ENCODE data around the gene SMIM41.

SMIM41 gene

DNA sequence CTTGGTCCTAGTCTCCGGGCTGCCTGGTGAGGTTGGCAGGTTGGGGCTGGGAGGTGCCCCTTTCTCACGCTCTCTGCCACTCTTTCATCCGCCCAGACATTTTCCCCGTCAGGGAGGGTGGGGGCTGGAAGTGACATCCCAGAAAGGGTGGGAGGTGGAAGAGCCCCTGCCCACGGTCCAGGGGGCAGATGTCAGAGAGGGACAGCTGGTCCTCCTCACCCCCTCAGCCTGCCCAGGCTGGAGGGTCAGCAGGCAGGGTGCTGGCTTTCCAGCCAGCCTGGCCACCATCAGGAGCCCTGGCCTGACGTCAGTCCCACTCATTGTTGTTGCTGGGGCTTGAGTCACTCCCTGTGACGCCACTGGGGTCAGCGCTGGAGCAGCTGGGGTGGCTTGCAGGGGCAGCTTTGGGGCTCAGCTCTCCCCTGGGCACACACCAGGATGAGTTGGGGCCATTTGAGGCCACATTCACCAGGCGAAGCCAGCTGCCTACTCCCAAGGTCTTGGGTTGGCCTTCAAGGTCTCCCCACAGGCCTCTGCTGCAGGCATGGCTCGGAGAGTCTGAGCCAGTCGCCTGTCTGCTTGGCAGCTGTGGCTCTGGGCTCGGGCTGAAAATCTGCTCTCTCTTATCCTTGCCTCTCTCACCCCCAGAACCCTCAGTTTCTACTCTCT is 15.4 kb upstream of the SMIM41 start:
- no peak for DNase-seq (ENCODE audit: extremely low read depth, insufficient read length)
- TF ChIP-seq, protein P1, sequence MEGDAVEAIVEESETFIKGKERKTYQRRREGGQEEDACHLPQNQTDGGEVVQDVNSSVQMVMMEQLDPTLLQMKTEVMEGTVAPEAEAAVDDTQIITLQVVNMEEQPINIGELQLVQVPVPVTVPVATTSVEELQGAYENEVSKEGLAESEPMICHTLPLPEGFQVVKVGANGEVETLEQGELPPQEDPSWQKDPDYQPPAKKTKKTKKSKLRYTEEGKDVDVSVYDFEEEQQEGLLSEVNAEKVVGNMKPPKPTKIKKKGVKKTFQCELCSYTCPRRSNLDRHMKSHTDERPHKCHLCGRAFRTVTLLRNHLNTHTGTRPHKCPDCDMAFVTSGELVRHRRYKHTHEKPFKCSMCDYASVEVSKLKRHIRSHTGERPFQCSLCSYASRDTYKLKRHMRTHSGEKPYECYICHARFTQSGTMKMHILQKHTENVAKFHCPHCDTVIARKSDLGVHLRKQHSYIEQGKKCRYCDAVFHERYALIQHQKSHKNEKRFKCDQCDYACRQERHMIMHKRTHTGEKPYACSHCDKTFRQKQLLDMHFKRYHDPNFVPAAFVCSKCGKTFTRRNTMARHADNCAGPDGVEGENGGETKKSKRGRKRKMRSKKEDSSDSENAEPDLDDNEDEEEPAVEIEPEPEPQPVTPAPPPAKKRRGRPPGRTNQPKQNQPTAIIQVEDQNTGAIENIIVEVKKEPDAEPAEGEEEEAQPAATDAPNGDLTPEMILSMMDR (IDR thresholded peaks at IDR 0.05; ENCODE audit: insufficient read depth, low read length, poor library complexity, severe bottlenecking) = no peak

DNA sequence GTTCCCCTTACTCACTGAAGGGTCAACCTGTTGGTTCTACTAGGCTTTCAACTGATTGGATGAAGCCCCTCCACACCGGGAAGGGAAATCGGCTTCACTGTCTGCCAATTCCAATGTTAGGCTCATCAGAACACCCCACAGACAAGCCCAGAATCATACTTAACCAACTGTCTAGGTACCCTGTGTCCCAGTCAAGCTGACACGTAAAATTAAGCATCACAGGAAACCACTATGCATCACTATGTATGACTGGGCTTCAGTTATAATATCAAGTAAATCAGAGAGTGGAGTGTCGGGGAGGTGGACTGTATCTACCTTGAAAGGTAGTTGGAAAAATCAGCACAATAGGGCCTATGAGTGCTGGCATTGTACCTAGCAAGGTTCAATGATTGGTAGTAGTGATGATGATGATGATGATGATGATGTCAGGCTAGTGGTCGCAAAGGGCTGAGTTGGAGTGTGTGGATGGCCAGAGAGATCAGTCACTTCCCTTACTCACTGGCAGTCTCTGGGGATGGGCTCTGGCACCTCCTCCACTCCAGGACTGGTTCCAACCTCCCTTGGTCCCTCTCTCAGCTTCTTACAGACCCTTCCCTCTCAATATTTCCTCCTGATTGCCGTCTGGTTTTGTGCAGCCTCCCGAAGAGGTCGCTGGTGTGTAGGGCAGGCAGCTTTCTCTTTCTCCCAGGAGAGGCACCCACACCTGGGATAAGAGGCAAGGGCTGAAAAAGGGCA is 13.0 kb upstream of the SMIM41 start:
- DNase-seq (ENCODE audit: extremely low read depth, insufficient read length) = no peak
- Histone ChIP-seq H3K36me3 (ENCODE audit: control insufficient read depth, insufficient read depth, low read length) (no peaks in the 10 kb centered on the region), H3K27me3 (replicated peaks; ENCODE audit: control insufficient read depth, insufficient read depth, low read length) (no peaks in the 10 kb centered on the region; the same call in 1 of the 2 replicates), H3K4me3 (replicated peaks; ENCODE audit: low read depth, low read length) (no peak overlapping the region)
- TF ChIP-seq, protein P1 (IDR thresholded peaks at IDR 0.05; ENCODE audit: insufficient read depth, low read length, poor library complexity, severe bottlenecking) = no peak

More for the DNA sequence above, 15.4 kb upstream of the SMIM41 start:
- H3K36me3 ChIP-seq (ENCODE audit: control insufficient read depth, insufficient read depth, low read length) = no peaks in the 10 kb centered on the region
- H3K4me3 ChIP-seq (replicated peaks; ENCODE audit: low read depth, low read length) = no peak overlapping the region
- no peaks in the 10 kb centered on the region; the same call in 1 of the 2 replicates for H3K27me3 ChIP-seq (replicated peaks; ENCODE audit: control insufficient read depth, insufficient read depth, low read length)

GRCh38 chr12:52067081-52067374 is 12.5 kb upstream of the SMIM41 start:
- Histone ChIP-seq H3K27me3 (replicated peaks; ENCODE audit: control insufficient read depth, insufficient read depth, low read length) (no peaks in the 10 kb centered on the region; the same call in 1 of the 2 replicates), H3K36me3 (ENCODE audit: control insufficient read depth, insufficient read depth, low read length) (no peaks in the 10 kb centered on the region), H3K4me3 (replicated peaks; ENCODE audit: low read depth, low read length) (no peak overlapping the region)
- no peak for DNase-seq (ENCODE audit: extremely low read depth, insufficient read length)
- TF ChIP-seq, protein P1 (IDR thresholded peaks at IDR 0.05; ENCODE audit: insufficient read depth, low read length, poor library complexity, severe bottlenecking) = no peak

- Histone ChIP-seq H3K36me3 (ENCODE audit: control insufficient read depth, insufficient read depth, low read length) (peaks cover 8% of the 10 kb centered on the region), H3K4me3 (replicated peaks; ENCODE audit: low read depth, low read length) (peak within 1 kb of the TSS; percentile 94), H3K27me3 (replicated peaks; ENCODE audit: control insufficient read depth, insufficient read depth, low read length) (no peaks in the 10 kb centered on the region)
- TF ChIP-seq, protein P1 (IDR thresholded peaks at IDR 0.05; ENCODE audit: insufficient read depth, low read length, poor library complexity, severe bottlenecking) = peak; percentile 98
- peak; percentile 94 for DNase-seq (ENCODE audit: extremely low read depth, insufficient read length)
These were observed 9.9 kb upstream of the SMIM41 start, which contains the start of gene ATG101 for GRCh38 chr12:52069327-52070184. Gene ATG101 (plus strand): TSS chr12:52069978. CDS start chr12:52073651, 3,673 bp downstream.

- DNase-seq (ENCODE audit: extremely low read depth, insufficient read length) = no peak
- Histone ChIP-seq H3K4me3 (replicated peaks; ENCODE audit: low read depth, low read length) (peak overlapping the region; percentile 94), H3K36me3 (ENCODE audit: control insufficient read depth, insufficient read depth, low read length) (peaks cover 14% of the 10 kb centered on the region), H3K27me3 (replicated peaks; ENCODE audit: control insufficient read depth, insufficient read depth, low read length) (no peaks in the 10 kb centered on the region)
- TF ChIP-seq, protein P1 (IDR thresholded peaks at IDR 0.05; ENCODE audit: insufficient read depth, low read length, poor library complexity, severe bottlenecking) = no peak
These were observed 9.1 kb upstream of the SMIM41 start for GRCh38 chr12:52070185-52070925.
